Ovary (tissue), 9 donors: ENCODE measurements around the gene UNC5B. TPM values are rescaled to one million over a fixed set of nuclear protein-coding genes. Genes with fewer than 3 reads are reported as not detected.

Source experiments
- DNase-seq, 5 donors: peaks; one replicate each; pipeline ENCODE4 v3.0.0-alpha.2; 2019 to 2020
- H3K27ac ChIP-seq, 2 donors: fragments of 200-600 bp; one replicate each; pipeline versions ENCODE4 v1.5.1 to v1.8.0; 2019 to 2022
- H3K27me3 ChIP-seq: fragments of 200-600 bp; one replicate; pipeline ENCODE4 v1.8.0; 2022
- H3K36me3 ChIP-seq: fragments of 200-600 bp; sonication (generic); one replicate; pipeline ENCODE4 v1.5.1; 2019
- H3K4me1 ChIP-seq: one replicate; pipeline ENCODE4 v1.8.1; 2013; ENCODE audit warnings: mild to moderate bottlenecking, moderate library complexity; ENCODE audit not compliant: insufficient read depth
- H3K4me3 ChIP-seq: fragments of 200-600 bp; sonication (generic); one replicate; pipeline ENCODE4 v1.5.1; 2017
- H3K9me3 ChIP-seq, 2 donors: fragments of 200-600 bp in 1 of 2; sonication (generic) in 1 of 2; one replicate each; pipeline versions ENCODE4 v1.5.1 to v1.8.1; 2013 to 2019; ENCODE audit warnings: mild to moderate bottlenecking in 1 of 2, moderate library complexity in 1 of 2
- CTCF ChIP-seq, 3 donors: fragments of 450-650 bp in 2 of 3; fragments of 200-600 bp in 1 of 3; IDR thresholded peaks; one replicate each; pipeline versions ENCODE4 v1.5.1 to v1.8.0; 2016 to 2022; ENCODE audit warnings: antibody characterized with exemption in 3 of 3, mild to moderate bottlenecking in 1 of 3
- EP300 ChIP-seq: sonication (generic); formaldehyde crosslinking; IDR thresholded peaks from one replicate; pipeline ENCODE4 v1.6.1; 2017; ENCODE audit warnings: antibody characterized with exemption
- POLR2A ChIP-seq: fragments of 450-650 bp; IDR thresholded peaks from one replicate; pipeline ENCODE4 v1.6.1; 2017; ENCODE audit warnings: antibody characterized with exemption, mild to moderate bottlenecking, moderate library complexity
- WGBS, 3 donors: extraction: QIAGEN DNeasy Blood & Tissue Kit in 1 of 3; methylation state at CpG; one replicate each; pipeline versions ENCODE4 v1.1.5 to v1.1.7; 2013 to 2017; 5-methylcytosine and 5-hydroxymethylcytosine counted together
- intact Hi-C, 4 donors: fragments of 100-400 bp; cut with DNase I; formaldehyde crosslinking; loops; one replicate each; pipeline versions ENCODE4 v1.11.0 to v1.15.1; 2022 to 2023
- polyA plus RNA-seq, 2 donors: library from polyadenylated mRNA; stranded (reverse); fragments of 200-250 nt in 1 of 2; fragments of 350-450 nt in 1 of 2; fragmentation: Illumina TruSeq in 1 of 2; extraction: RNeasy Lipid Tissue Mini Kit (QIAGEN cat#74804) in 1 of 2; gene quantifications; one replicate each; pipeline ENCODE4 v1.2.3, GENCODE V29; 2013 to 2014
- total RNA-seq, 7 donors: library from RNA; depleted of rRNA in 2 of 7; stranded (reverse); fragments of >200 nt in 2 of 7; fragmentation: NEBNext Ultra II Directional in 3 of 7; extraction: Animal tissue kit (Norgen Biotek cat#: 25700) in 3 of 7; gene quantifications; one replicate each; pipeline versions ENCODE4 v1.1.0 to v1.2.4, GENCODE V29; 2016 to 2023
- donor health status: DM: no; HTN: no; CAD: no; lungs with moderate emphysema.
- donor health status: DM: no; HTN: no; CAD: no.
- donor health status: Bipolar disorder and iron deficiency.
- donor health status: DM: yes; HTN: yes; CAD: no.
- donor health status: DM: no; HTN: no; CAD: no.
- donor health status: DM: yes; HTN: yes; CAD: no.

UNC5B gene
- total and polyA plus RNA-seq, 9 donors, result 2.7 to 48.0 (median 6.3) TPM

- TF ChIP-seq POLR2A (no peak), EP300 (no peak), CTCF (IDR thresholded peaks at IDR 0.05) (no peak)
- 77 to 82% (median 82%) methylated on average over 18 to 19 of the region's 19 CpGs for WGBS, 3 donors
Measured at GRCh38 chr10:71278691-71279588, 66.6 kb downstream of the UNC5B start.

GRCh38 chr10:71279590-71280170 is 67.3 kb downstream of the UNC5B start:
- Histone ChIP-seq H3K27ac (peak overlapping the region in 1 of 2 donors; percentile 58), H3K9me3 (no peaks in the 10 kb centered on the region), H3K4me3 (no peak overlapping the region), H3K27me3 (no peaks in the 10 kb centered on the region), H3K4me1 (no peaks in the 10 kb centered on the region), H3K36me3 (no peaks in the 10 kb centered on the region)
- WGBS, 3 donors, result 90 to 92% (median 92%) methylated on average over 22 of the region's 22 CpGs
- DNase-seq, result no peak
- no peak for TF ChIP-seq EP300
- TF ChIP-seq CTCF (IDR thresholded peaks at IDR 0.05), result no peak
- no peak for TF ChIP-seq POLR2A
- intact Hi-C loops, result loop anchor here (2.0 to 10.0 kb wide), 5 partner anchors 67 to 372 kb away; partner anchors contain the start of gene UNC5B (in 1 of the 4)

More at GRCh38 chr10:71278691-71279588, 66.6 kb downstream of the UNC5B start:
- Histone ChIP-seq H3K27me3 (no peaks in the 10 kb centered on the region), H3K36me3 (no peaks in the 10 kb centered on the region), H3K4me1 (no peaks in the 10 kb centered on the region), H3K9me3 (no peaks in the 10 kb centered on the region), H3K27ac (no peak overlapping the region), H3K4me3 (no peak overlapping the region)
- no peak for DNase-seq
- intact Hi-C loops, result loop anchor here in 1 of 4 donors (5.0 kb wide), 1 partner anchor 67 kb away; the partner anchor contains the start of gene UNC5B

GRCh38 chr10:71280216-71280615 is 67.8 kb downstream of the UNC5B start:
- Histone ChIP-seq H3K27me3 (no peaks in the 10 kb centered on the region), H3K4me3 (no peak overlapping the region), H3K36me3 (no peaks in the 10 kb centered on the region), H3K4me1 (no peaks in the 10 kb centered on the region), H3K9me3 (no peaks in the 10 kb centered on the region), H3K27ac (peak overlapping the region in 1 of 2 donors; percentile 58)
- 18 to 42% (median 36%) methylated on average over 5 of the region's 5 CpGs for WGBS, 3 donors
- DNase-seq, result no peak
- TF ChIP-seq CTCF (IDR thresholded peaks at IDR 0.05) (no peak), POLR2A (no peak), EP300 (no peak)
- intact Hi-C loops, result loop anchor here in 3 of 4 donors (2.0 to 10.0 kb wide), 4 partner anchors 75 to 373 kb away; no protein-coding TSS in a partner anchor

GRCh38 chr10:71280825-71281224 is 68.5 kb downstream of the UNC5B start:
- Histone ChIP-seq H3K4me3 (no peak overlapping the region), H3K27me3 (no peaks in the 10 kb centered on the region), H3K4me1 (no peaks in the 10 kb centered on the region), H3K36me3 (no peaks in the 10 kb centered on the region), H3K9me3 (no peaks in the 10 kb centered on the region), H3K27ac (peak overlapping the region in 1 of 2 donors; percentile 58)
- intact Hi-C loops, result loop anchor here in 3 of 4 donors (2.0 to 10.0 kb wide), 4 partner anchors 76 to 374 kb away; no protein-coding TSS in a partner anchor
- no peak for TF ChIP-seq EP300
- TF ChIP-seq POLR2A, result no peak
- TF ChIP-seq CTCF (IDR thresholded peaks at IDR 0.05), result no peak
- DNase-seq, result no peak
- WGBS, 3 donors, result 27 to 46% (median 34%) methylated on average over 3 of the region's 3 CpGs
